ENCODE data around the gene ZNF25.
"Not testable (repeated sequence)": the region's sequence is repeated elsewhere in the genome, so short reads cannot be mapped to it uniquely, and the experiment has no call there.

DNA sequence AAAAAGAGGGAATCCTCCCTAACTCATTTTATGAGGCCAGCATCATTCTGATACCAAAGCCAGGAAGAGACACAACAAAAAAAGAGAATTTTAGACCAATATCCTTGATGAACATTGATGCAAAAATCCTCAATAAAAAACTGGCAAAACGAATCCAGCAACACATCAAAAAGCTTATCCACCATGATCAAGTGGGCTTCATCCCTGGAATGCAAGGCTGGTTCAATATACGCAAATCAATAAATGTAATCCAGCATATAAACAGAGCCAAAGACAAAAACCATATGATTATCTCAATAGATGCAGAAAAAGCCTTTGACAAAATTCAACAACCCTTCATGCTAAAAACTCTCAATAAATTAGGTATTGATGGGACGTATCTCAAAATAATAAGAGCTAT is 22.5 kb upstream of the ZNF25 start:
- TF ChIP-seq, protein P1, sequence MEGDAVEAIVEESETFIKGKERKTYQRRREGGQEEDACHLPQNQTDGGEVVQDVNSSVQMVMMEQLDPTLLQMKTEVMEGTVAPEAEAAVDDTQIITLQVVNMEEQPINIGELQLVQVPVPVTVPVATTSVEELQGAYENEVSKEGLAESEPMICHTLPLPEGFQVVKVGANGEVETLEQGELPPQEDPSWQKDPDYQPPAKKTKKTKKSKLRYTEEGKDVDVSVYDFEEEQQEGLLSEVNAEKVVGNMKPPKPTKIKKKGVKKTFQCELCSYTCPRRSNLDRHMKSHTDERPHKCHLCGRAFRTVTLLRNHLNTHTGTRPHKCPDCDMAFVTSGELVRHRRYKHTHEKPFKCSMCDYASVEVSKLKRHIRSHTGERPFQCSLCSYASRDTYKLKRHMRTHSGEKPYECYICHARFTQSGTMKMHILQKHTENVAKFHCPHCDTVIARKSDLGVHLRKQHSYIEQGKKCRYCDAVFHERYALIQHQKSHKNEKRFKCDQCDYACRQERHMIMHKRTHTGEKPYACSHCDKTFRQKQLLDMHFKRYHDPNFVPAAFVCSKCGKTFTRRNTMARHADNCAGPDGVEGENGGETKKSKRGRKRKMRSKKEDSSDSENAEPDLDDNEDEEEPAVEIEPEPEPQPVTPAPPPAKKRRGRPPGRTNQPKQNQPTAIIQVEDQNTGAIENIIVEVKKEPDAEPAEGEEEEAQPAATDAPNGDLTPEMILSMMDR (conservative IDR thresholded peaks at IDR 0.05; ENCODE audit: low read length) = not testable (repeated sequence)
- not testable (repeated sequence) for TF ChIP-seq EZH2phosphoT487 (IDR thresholded peaks at IDR 0.05; ENCODE audit: borderline replicate concordance)

Measured in Loucy (cell line).